Measurements from ENCODE around the gene ZNF385C. TPM values are rescaled to one million over a fixed set of nuclear protein-coding genes. Genes with fewer than 3 reads are reported as not detected.

Gene ZNF385C
- total RNA-seq (2016; rRNA removed; fragmentation: Illumina TruSeq; extraction: Trizol) (2.3 TPM in 2 replicates), polyA plus RNA-seq (2011; rRNA removed) (5.8 and 6.1 TPM in 2 replicates), polyA minus RNA-seq (2011; rRNA and poly(A)+ RNA removed; ENCODE audit: low replicate concordance) (0.35 and 3.6 TPM in 2 replicates), Bru-seq, nascent RNA (percentile 23 among the genes with signal in this experiment), BruChase-seq, experiment 1, labeled RNA remaining after a 6-hour chase (percentile 24 among the genes with signal in this experiment), BruChase-seq, experiment 2, labeled RNA remaining after a 2-hour chase (percentile 23 among the genes with signal in this experiment)
- total RNA-seq (2016; cell fraction: cytosol; rRNA removed; fragmentation: Illumina TruSeq; extraction: Trizol; ENCODE audit: low read depth) = 0.40 and 0.71 TPM in 2 replicates
- total RNA-seq (2016; cell fraction: insoluble cytoplasmic fraction; rRNA removed; fragmentation: Illumina TruSeq; extraction: Trizol) = 1.8 and 2.2 TPM in 2 replicates
- total RNA-seq (2016; cell fraction: membrane; rRNA removed; fragmentation: Illumina TruSeq; extraction: Trizol) = 1.9 and 2.0 TPM in 2 replicates
- 0.97 and 1.3 TPM in 2 replicates for total RNA-seq (2016; cell fraction: nucleus; rRNA removed; fragmentation: Illumina TruSeq; extraction: Trizol)
- 5.6 and 6.2 TPM in 2 replicates for polyA plus RNA-seq (2011; cell fraction: cytosol; rRNA removed)
- polyA plus RNA-seq (2011; cell fraction: nucleus; rRNA removed) = 5.3 and 5.6 TPM in 2 replicates
- 1.7 and 2.5 TPM in 2 replicates for polyA plus RNA-seq (2012)
- 1.2 and 1.3 TPM in 2 replicates for polyA plus RNA-seq (2016; cell fraction: cytosol; fragmentation: Illumina TruSeq; extraction: Trizol; ENCODE audit: low read depth)
- polyA plus RNA-seq (2016; cell fraction: insoluble cytoplasmic fraction; fragmentation: Illumina TruSeq; extraction: Trizol; ENCODE audit: low read depth) = 5.4 TPM in 2 replicates
- 3.7 and 3.8 TPM in 2 replicates for polyA plus RNA-seq (2016; cell fraction: membrane; fragmentation: Illumina TruSeq; extraction: Trizol; ENCODE audit: low read depth)
- 4.1 and 4.5 TPM in 2 replicates for polyA plus RNA-seq (2016; cell fraction: nucleus; fragmentation: Illumina TruSeq; extraction: Trizol; ENCODE audit: insufficient read depth, low read depth)
- polyA minus RNA-seq (2011; cell fraction: cytosol; rRNA and poly(A)+ RNA removed) = 1.4 and 2.5 TPM in 2 replicates
- 0.52 and 0.99 TPM in 2 replicates for polyA minus RNA-seq (2011; cell fraction: nucleus; rRNA and poly(A)+ RNA removed)
- long read RNA-seq, experiment 1, partial matches to known transcripts = 0 of 4 reads
- long read RNA-seq, experiment 1, other reads (novel, unspliced or antisense) = 3 of 4 reads
- long read RNA-seq, experiment 2, partial matches to known transcripts = 0 of 3 reads
- long read RNA-seq, experiment 2, other reads (novel, unspliced or antisense) = 1 of 3 reads

- no peaks in the 10 kb centered on the region for H3K36me3 ChIP-seq (replicated peaks in 1 of 2; ENCODE audit: control insufficient read depth in 1 of 2, insufficient read depth in 2 of 2, low read length in 2 of 2)
- in situ Hi-C loops (cut with HindIII; ENCODE audit: extremely low pct_ligation_motif_present, low pct_unique_long_range_greater_than_20kb) (no loop called here), intact Hi-C loops (cut with micrococcal nuclease; ENCODE audit: unreplicated experiment) (no loop called here)
- H3K9me3 ChIP-seq (ENCODE audit: low read length) = no peaks in the 10 kb centered on the region
- ATAC-seq (peak; percentile 26), FAIRE-seq (no peak), DNase-seq (ENCODE audit: low spot score) (no peak)
- H3K9ac ChIP-seq (ENCODE audit: insufficient read depth, low read depth, low read length) = no peak within 1 kb of the TSS; the same call in 1 of the 2 replicates
- no peak within 1 kb of the TSS for H3K27ac ChIP-seq (ENCODE audit: extremely low read length, insufficient read depth, low read length)
- H3K27me3 ChIP-seq (ENCODE audit: control insufficient read depth in 1 of 2, insufficient read depth in 2 of 2, low read length in 2 of 2) = peaks cover 6 to 55% of the 10 kb centered on the region in 2 experiments; a peak in 4 of 5 replicates
- no TSS peak for BruUV-seq (replicated peaks)
- H3K4me3 ChIP-seq (replicated peaks in 1 of 3; ENCODE audit: insufficient read depth in 1 of 3, low read depth in 2 of 3, low read length in 3 of 3) = peak within 1 kb of the TSS; percentile 17 to 56 (median 24); a peak in 3 of 6 replicates
- WGBS (ENCODE audit: low lambda C conversion rate) = 38% methylated on average over 37 of the region's 52 CpGs
- H3K4me2 ChIP-seq (ENCODE audit: low read depth, low read length) = peak within 1 kb of the TSS; percentile 65
- no peaks in the 10 kb centered on the region for H3K79me2 ChIP-seq (ENCODE audit: insufficient read depth, low read length)
- H2AFZ ChIP-seq (ENCODE audit: low read length) = no peak within 1 kb of the TSS
- POLR2A ChIA-PET = interaction anchor here (0.7 to 1.0 kb wide), 4 partner anchors 14 to 138 kb away, joined by 3 to 4 read pairs (median 3); partner anchors contain the start of genes CNP and DHX58
- H4K20me1 ChIP-seq (ENCODE audit: insufficient read depth, low read length) = no peaks in the 10 kb centered on the region
- CTCF ChIA-PET (ENCODE audit: low intra/inter-chr PET ratio, low total read pairs) = interaction anchor here (0.8 to 7.0 kb wide), 2 partner anchors 25 to 31 kb away, joined by 3 to 125 read pairs; no protein-coding TSS in a partner anchor
- peaks cover 66% of the 10 kb centered on the region for H3K4me1 ChIP-seq (ENCODE audit: insufficient read depth, low read length)
- TF ChIP-seq ZKSCAN5 (CRISPR knock-in tag; IDR thresholded peaks at IDR 0.05) (no peak), ISL2 (CRISPR knock-in tag; IDR thresholded peaks at IDR 0.05) (no peak), PCBP2 (optimal IDR thresholded peaks at IDR 0.05; ENCODE audit: low read depth, low read length, poor library complexity, severe bottlenecking) (no peak), ZNF704 (CRISPR knock-in tag; IDR thresholded peaks at IDR 0.05; ENCODE audit: borderline replicate concordance) (0 out of 2 replicates have a peak, but pooled peaks have one; percentile 39), MAX (IDR thresholded peaks at IDR 0.05) (peak; percentile 39; the same call in 1 of the 2 replicates), ZNF441 (CRISPR knock-in tag; IDR thresholded peaks at IDR 0.05; ENCODE audit: borderline replicate concordance) (0 out of 2 replicates have a peak, but pooled peaks have one; percentile 81), PRDM10 (CRISPR knock-in tag; IDR thresholded peaks at IDR 0.05; ENCODE audit: low read depth) (no peak), MXD1 (CRISPR knock-in tag; IDR thresholded peaks at IDR 0.05) (peak; percentile 45; the same call in 1 of the 2 replicates), ZNF12 (CRISPR knock-in tag; IDR thresholded peaks at IDR 0.05) (no peak), ZNF430 (CRISPR knock-in tag; IDR thresholded peaks at IDR 0.05) (0 out of 2 replicates have a peak, but pooled peaks have one; percentile 11)
Observed at GRCh38 chr17:42097691-42098631, at the start of gene ZNF385C. TSS of gene ZNF385C (minus strand) at chr17:42098473. CDS start at chr17:42063056, 35,417 bp downstream.
